Small intestine (tissue), 7 donors: ENCODE data around the gene AMBRA1. TPM values are rescaled to one million over a fixed set of nuclear protein-coding genes. Genes with fewer than 3 reads are reported as not detected.
A peak's percentile ranks its signal among the peaks of the same experiment; 100 is the strongest.

Experiments used
- DNase-seq, 2 donors: peaks; one replicate each; pipeline versions ENCODE4 v3.0.0 to v3.0.0-alpha.2; 2013
- FAIRE-seq: peaks from 2 replicates; lab custom pipeline; 2012; peaks lifted over from hg19 to GRCh38; lab: Jason Lieb, UNC
- H3K27ac ChIP-seq, 3 donors: one replicate each; pipeline ENCODE4 v1.5.1; 2013; ENCODE audit warnings: low read length in 2 of 3, mild to moderate bottlenecking in 2 of 3, control low read depth in 1 of 3, inconsistent platforms in 1 of 3, low read depth in 1 of 3, moderate library complexity in 1 of 3
- H3K27me3 ChIP-seq, 3 donors: one replicate each; pipeline ENCODE4 v1.6.1; 2013; ENCODE audit warnings: low read length in 3 of 3, inconsistent platforms in 1 of 3; ENCODE audit not compliant: control insufficient read depth in 3 of 3, insufficient read depth in 3 of 3
- H3K36me3 ChIP-seq, 3 donors: one replicate each; pipeline ENCODE4 v1.6.1; 2013; ENCODE audit warnings: low read length in 3 of 3, inconsistent platforms in 1 of 3, low read depth in 1 of 3, mild to moderate bottlenecking in 1 of 3, moderate library complexity in 1 of 3; ENCODE audit not compliant: control insufficient read depth in 3 of 3, insufficient read depth in 2 of 3
- H3K4me1 ChIP-seq, 3 donors: one replicate each; pipeline ENCODE4 v1.6.1; 2013; ENCODE audit warnings: low read length in 2 of 3, inconsistent platforms in 1 of 3, low read depth in 1 of 3, mild to moderate bottlenecking in 1 of 3, moderate library complexity in 1 of 3; ENCODE audit not compliant: control insufficient read depth in 3 of 3, insufficient read depth in 2 of 3
- H3K4me3 ChIP-seq, 3 donors: one replicate each; pipeline ENCODE4 v1.5.1; 2013; ENCODE audit warnings: low read length in 3 of 3, control low read depth in 1 of 3, inconsistent platforms in 1 of 3, low read depth in 1 of 3, mild to moderate bottlenecking in 1 of 3, moderate library complexity in 1 of 3
- H3K9me3 ChIP-seq, 2 donors: one replicate each; pipeline ENCODE4 v1.6.1; 2013; ENCODE audit warnings: low read depth in 1 of 2, low read length in 1 of 2; ENCODE audit not compliant: control insufficient read depth in 2 of 2, insufficient read depth in 1 of 2
- WGBS, 3 donors: extraction: QIAGEN DNeasy Blood & Tissue Kit; methylation state at CpG; one replicate each; pipeline ENCODE4 v1.1.7; 2013; 5-methylcytosine and 5-hydroxymethylcytosine counted together
- polyA plus RNA-seq, 4 donors: library from polyadenylated mRNA; stranded (reverse) in 3 of 4; unstranded in 1 of 4; fragments of 200-250 nt in 3 of 4; fragments of 120-200 nt in 1 of 4; gene quantifications; one replicate each; pipeline versions ENCODE4 v1.2.1 to v1.2.3, GENCODE V29; 2013
- donor health status: healthy with polysubstance abuse.
- donor health status: control.
- donor health status: control.
- donor health status: Bipolar disorder and iron deficiency.
- donor health status: healthy.

Gene AMBRA1
- polyA plus RNA-seq, 4 donors: 7.8 to 22.2 (median 12.6) TPM

DNA sequence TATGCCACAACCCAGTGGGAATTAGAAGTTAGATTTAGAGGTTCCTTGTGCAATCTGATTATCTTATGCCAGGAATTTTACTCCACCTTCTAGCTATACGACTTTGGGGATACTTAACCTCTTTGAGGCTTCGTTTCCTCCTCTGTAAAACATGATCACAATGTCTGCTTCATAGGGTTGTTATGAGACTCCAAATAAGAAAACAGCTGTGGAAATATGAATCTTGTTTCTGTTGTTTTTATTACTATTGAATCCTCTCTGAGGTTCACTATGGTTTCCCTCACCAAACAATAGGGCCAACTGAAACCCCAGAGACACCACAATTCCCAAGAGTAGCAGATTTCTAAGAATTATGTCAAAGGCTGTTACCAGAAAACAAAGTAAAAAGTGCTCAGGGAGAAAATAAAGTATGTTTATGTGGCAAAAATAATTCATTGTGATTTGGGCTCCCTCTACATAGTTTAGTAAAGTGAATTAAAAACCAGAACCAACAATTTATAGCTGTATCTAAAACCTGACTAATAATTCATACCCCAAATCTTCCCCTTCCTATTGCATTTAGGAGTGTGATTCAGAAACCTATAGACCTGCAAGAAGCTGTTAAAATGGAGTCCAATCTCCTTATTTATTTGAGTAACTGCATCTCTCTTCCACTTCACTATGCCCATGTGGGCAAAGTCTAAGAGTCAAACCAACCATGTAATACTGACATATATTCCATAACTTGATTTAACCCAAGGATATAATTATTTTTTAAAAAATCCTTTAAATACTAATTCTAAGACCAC lies 38.4 kb downstream of the AMBRA1 start:
- peak overlapping the region in 2 of 3 donors; percentile 24 to 81 for H3K27ac ChIP-seq
- no peak overlapping the region for H3K4me3 ChIP-seq
- WGBS, 3 donors: 24 to 35% (median 27%) methylated on average over 2 of the region's 2 CpGs
- H3K4me1 ChIP-seq: peaks cover 4 to 36% (median 24%) of the 10 kb centered on the region in 3 donors
- H3K36me3 ChIP-seq: peaks cover 0 to 4% (median 0%) of the 10 kb centered on the region in 3 donors
- DNase-seq (peak in 1 of 2 donors; percentile 14), FAIRE-seq (no peak)
- H3K9me3 ChIP-seq: no peaks in the 10 kb centered on the region
- H3K27me3 ChIP-seq: no peaks in the 10 kb centered on the region

DNA sequence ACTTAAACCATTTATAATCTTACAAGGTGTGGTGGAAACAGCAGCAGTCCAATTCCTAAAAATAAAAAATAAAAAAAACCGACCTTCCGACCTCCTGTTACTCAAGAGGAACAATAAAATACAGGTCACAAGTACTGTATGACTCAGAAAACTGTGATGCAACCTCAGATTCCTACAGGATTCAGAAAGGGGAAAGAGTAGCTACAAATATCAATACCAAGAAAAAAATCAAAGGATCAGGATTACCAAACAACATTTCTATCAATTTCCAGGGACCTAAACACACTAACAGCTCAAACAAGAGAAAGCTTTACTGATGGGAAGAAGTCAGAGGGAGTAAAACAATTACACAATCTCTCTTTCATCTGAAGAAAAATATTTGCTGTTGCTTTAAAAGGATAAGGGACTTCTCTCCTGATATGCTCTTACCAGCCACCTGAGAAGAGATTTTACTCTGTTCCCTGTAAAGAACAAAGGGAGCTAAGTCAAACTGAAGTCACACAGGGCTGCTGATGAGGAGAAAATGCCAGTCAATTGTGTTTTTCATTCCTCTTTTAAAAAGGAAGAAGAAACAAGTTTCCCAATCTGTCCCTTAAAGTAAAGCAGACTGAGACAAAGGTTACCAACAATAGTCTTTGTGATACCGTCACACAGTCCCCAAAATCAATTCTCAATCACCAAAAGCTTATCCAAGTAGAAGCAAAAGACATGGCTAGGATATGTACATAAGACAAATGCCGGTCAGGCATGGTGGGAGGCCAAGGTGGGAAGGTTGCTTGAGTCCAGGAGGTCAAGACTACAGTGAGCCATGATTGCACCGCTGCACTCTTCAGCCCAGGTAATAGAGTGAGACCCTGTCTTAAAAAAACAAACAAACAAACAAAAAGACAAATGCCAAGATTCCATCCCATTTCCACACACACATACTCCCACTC lies 39.3 kb downstream of the AMBRA1 start:
- Histone ChIP-seq H3K36me3 (peaks cover 0 to 4% (median 0%) of the 10 kb centered on the region in 3 donors), H3K27ac (peak overlapping the region; percentile 56 to 88 (median 81)), H3K9me3 (no peaks in the 10 kb centered on the region), H3K4me1 (peaks cover 4 to 36% (median 24%) of the 10 kb centered on the region in 3 donors), H3K27me3 (no peaks in the 10 kb centered on the region), H3K4me3 (no peak overlapping the region)
- no peak for FAIRE-seq
- peak; percentile 93 for DNase-seq
- WGBS, 3 donors: 18 to 53% (median 40%) methylated on average over 5 of the region's 5 CpGs

DNA sequence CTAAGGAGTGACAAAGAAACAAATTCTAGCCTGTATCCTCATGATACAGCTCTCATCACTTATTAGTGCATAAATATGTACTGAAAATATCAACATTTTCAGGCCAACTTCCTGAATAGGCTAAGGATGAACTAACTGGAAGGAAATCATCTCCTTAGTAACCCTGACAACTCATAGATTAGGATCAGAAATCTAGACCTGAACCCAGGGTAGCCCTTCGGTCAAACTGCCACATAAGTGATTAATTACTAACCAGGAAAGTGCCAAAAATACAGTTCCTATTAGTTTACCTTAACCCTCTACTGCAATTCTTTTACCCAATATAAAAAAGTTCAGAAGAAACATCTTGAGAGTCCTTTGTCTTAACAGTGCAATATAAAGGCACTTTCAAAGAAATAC lies 40.0 kb downstream of the AMBRA1 start:
- no peaks in the 10 kb centered on the region for H3K9me3 ChIP-seq
- peak overlapping the region; percentile 60 to 86 (median 78) for H3K27ac ChIP-seq
- WGBS, 3 donors: 4 to 11% (median 9%) methylated on average over 1 of the region's 1 CpG
- H3K4me1 ChIP-seq: peaks cover 4 to 36% (median 24%) of the 10 kb centered on the region in 3 donors
- no peak for DNase-seq
- no peak for FAIRE-seq
- H3K36me3 ChIP-seq: peaks cover 0 to 4% (median 0%) of the 10 kb centered on the region in 3 donors
- no peaks in the 10 kb centered on the region for H3K27me3 ChIP-seq
- no peak overlapping the region for H3K4me3 ChIP-seq

DNA sequence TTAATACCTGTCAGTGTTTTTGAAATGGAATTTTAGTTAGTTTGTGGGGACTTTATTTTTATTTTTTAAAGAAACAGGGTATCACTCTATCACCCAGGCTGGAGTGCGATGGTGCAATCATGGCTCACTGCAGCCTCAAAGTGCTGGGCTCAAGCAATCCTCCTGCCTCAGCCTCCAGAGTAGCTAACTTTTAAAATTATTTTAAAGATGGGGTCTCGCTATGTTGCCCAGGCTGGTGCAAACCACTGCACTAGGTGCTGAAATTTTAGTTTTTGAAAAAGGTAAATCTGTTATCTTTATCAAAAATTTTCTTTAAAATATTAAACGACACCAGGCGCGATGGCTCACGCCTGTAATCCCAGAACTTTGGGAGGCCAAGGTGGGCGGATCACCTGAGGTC lies 42.6 kb downstream of the AMBRA1 start:
- H3K36me3 ChIP-seq: peaks cover 0 to 8% (median 3%) of the 10 kb centered on the region in 3 donors
- H3K27me3 ChIP-seq: no peaks in the 10 kb centered on the region
- H3K4me1 ChIP-seq: peaks cover 4 to 32% (median 24%) of the 10 kb centered on the region in 3 donors
- DNase-seq: no peak
- 97 to 99% (median 98%) methylated on average over 7 of the region's 7 CpGs for WGBS, 3 donors
- H3K4me3 ChIP-seq: no peak overlapping the region
- H3K27ac ChIP-seq: no peak overlapping the region
- FAIRE-seq: no peak
- H3K9me3 ChIP-seq: no peaks in the 10 kb centered on the region

DNA sequence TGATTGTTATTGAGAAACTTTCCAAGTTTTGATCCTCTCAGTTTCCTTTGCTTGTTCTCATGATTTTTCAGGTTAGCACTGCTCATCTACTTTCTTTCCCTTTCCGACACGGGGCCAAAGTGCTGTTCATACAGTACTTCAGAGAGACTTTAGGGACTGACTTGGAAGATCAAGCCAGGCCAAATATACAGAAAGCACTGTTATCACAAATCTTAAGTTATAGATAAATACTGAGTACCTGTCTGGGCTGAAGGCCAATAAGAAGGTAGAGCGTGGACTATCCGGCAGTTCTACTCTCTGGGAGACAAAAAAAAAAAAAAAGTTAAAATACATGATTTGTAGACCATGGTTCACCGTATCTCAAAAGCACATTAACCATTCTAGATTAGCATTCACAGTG lies 46.2 kb downstream of the AMBRA1 start:
- DNase-seq (peak in 1 of 2 donors; percentile 36), FAIRE-seq (no peak)
- Histone ChIP-seq H3K4me3 (no peak overlapping the region), H3K36me3 (peaks cover 5 to 30% (median 15%) of the 10 kb centered on the region in 3 donors), H3K9me3 (no peaks in the 10 kb centered on the region), H3K27ac (no peak overlapping the region), H3K4me1 (peaks cover 0 to 3% (median 3%) of the 10 kb centered on the region in 3 donors), H3K27me3 (no peaks in the 10 kb centered on the region)
- 26 to 55% (median 49%) methylated on average over 5 of the region's 5 CpGs for WGBS, 3 donors

DNA sequence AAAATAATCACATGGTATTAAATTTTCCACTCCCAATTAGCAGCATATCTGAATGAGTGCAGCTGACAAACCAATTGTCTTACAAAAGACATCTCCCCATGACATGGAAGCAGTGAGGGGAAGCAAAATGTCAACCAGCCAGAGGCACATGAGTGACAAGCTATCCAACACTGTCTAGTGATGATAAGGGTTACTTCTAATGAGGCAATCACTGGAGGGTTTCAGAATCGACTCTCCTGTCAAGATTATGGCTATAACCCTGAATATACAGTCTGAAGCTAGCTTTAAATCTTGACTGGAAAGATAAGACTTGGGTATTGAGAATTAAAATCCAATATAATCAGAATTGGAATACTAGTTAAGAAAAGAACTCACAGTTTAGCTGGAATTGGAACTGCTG lies 50.3 kb downstream of the AMBRA1 start:
- no peak overlapping the region for H3K27ac ChIP-seq
- no peak overlapping the region for H3K4me3 ChIP-seq
- DNase-seq (no peak), FAIRE-seq (no peak)
- H3K27me3 ChIP-seq: no peaks in the 10 kb centered on the region
- no peaks in the 10 kb centered on the region for H3K9me3 ChIP-seq
- 29 to 68% (median 33%) methylated on average over 1 of the region's 1 CpG for WGBS, 3 donors
- peaks cover 0 to 3% (median 3%) of the 10 kb centered on the region in 3 donors for H3K4me1 ChIP-seq
- H3K36me3 ChIP-seq: peaks cover 13 to 42% (median 28%) of the 10 kb centered on the region in 3 donors

DNA sequence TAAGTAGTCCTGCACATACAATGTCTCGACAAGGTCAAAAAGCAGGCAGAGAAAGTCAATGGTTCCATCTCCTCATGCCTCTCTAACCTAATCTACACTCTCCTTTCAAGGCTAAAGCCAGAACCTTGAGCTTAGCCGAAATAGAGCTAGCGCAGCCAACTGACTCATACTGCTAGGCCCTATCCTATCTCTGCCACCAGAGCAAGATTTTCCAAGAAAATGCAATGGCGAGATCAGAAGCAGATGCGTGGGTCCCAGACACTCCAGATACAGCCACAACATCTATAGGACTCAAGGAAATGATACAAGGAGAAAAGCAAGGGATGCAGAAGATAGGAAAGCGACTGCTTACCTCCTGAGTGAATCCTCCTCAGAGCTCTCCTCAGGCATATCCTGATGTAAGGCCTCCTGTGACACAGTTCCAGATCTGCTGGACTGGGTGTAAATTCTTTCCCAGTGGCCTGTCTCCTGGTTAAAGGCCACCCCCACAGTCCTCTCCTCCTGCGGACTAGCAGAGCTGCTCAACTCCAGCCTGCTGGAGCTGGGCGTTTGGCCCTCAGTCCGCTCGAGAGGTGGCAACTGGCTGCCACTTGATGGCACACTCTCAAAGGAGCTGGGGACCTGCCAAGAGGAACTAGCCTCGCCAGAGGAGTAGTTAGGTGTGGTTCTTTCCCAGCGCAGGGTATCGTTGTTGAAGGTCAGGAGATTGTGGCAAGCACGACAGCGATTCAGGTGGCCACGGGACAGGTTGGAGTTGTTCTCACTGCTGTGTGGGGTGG lies 52.0 kb downstream of the AMBRA1 start:
- no peaks in the 10 kb centered on the region for H3K27me3 ChIP-seq
- 38 to 73% (median 52%) methylated on average over 16 of the region's 16 CpGs for WGBS, 3 donors
- peaks cover 11 to 39% (median 28%) of the 10 kb centered on the region in 3 donors for H3K36me3 ChIP-seq
- H3K27ac ChIP-seq: peak overlapping the region in 2 of 3 donors; percentile 57 to 69
- FAIRE-seq (no peak), DNase-seq (peak in 1 of 2 donors; percentile 96)
- H3K4me1 ChIP-seq: no peaks in the 10 kb centered on the region
- H3K4me3 ChIP-seq: no peak overlapping the region
- no peaks in the 10 kb centered on the region for H3K9me3 ChIP-seq
